GM21447 (cell line): ENCODE data around the gene LDHB.
"Not testable (repeated sequence)": the region's sequence is repeated elsewhere in the genome, so short reads cannot be mapped to it uniquely, and the experiment has no call there.

Experiments
- ATAC-seq: cut with Tn5 transposase; IDR thresholded peaks from one replicate; pipeline ENCODE4 v1.9.1; 2021; ENCODE audit not compliant: unreplicated experiment

The LDHB gene

DNA sequence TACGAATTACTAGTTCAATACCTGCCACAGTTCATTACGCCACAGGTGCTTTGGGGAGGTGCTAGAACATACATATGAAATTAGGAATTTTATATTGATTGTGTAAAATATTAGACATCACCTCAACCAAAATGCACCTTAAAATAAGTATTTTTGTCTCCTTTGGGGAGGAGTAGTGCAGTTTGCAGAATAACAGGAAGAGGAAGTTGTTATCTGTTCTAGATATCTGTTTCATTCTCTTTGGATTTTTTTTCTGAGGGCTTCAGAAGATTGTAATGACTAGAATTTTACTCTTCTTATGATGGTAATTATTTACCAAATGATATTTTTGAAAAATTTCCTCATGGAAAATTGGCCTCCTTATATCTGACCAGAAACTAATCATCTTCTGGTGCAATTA, 43.1 kb downstream of the LDHB start:
- no peak for ATAC-seq

DNA sequence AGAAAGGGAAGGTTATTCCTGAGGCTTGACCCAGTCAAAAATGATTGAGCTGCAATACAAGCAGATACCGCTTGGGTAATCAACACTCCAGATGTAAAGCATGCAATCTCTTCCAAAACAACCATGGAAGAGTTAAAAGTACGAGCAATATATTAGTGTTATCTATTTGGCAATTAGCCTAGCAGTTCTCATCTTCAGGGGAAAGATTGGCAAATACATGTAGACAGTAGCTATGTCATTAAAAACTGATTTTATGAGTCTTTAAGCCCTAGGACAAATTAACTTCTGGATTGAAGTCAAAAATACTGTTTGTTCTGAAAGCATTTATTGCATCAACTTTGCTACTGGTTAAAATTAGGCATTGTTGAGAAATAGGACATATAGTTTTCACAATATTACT, 43.7 kb downstream of the LDHB start:
- no peak for ATAC-seq

DNA sequence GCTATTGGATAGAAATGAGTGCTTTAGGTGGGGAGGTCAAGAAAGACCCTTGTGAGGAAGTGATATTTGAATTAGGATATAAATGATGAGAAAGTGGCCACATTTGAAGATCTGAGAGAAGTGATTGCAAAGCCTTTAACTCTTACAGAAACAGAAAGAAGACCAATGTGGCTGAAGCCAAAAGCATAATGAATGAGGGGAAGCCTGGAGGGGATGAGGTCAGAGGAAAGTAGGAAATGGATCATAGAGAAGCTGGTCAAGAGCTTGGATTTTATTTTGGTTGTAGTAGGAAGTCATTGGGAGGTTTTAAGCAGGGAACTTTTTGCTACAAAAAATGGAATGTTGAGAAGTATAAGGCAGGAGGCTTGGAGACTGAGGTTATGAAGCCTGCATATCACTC, 49.4 kb downstream of the LDHB start:
- ATAC-seq, result no peak

DNA sequence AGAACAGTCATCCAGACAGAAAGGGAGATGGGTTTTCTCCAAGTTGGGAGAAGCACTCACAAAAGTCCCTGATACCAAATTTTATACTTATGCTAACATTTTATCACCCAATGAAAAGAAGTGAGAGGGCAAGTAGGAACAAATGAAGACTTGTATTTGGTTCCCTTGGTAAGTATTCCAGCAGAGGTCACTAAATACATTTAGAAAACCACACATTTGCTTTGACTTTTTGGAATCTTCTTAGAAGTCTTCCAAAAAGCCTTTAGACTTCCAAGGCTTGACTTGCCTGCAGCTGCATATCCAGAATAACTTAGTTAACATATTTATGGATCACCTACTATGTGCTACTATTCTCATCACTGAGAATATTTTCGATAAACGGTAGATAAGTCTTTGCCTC, 49.9 kb downstream of the LDHB start:
- no peak for ATAC-seq

DNA sequence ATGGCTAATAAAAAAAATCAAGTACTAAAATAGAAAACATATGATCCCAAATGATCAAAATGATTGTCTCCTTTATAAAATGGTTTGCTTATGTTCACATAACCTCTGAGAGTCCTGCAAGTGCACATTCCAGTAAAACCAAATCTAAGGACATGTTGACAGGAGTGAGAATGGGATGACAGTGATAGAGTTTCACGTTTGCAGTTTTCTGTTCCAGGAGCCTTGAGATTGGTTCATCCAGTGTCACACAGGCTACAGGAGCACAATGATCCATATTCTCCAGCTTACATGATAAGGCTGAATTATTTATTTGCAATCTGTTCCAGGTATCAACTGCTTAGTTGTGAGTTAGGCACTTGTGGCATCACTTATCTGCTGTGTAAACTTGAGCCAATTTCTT, 51.5 kb downstream of the LDHB start:
- no peak for ATAC-seq

DNA sequence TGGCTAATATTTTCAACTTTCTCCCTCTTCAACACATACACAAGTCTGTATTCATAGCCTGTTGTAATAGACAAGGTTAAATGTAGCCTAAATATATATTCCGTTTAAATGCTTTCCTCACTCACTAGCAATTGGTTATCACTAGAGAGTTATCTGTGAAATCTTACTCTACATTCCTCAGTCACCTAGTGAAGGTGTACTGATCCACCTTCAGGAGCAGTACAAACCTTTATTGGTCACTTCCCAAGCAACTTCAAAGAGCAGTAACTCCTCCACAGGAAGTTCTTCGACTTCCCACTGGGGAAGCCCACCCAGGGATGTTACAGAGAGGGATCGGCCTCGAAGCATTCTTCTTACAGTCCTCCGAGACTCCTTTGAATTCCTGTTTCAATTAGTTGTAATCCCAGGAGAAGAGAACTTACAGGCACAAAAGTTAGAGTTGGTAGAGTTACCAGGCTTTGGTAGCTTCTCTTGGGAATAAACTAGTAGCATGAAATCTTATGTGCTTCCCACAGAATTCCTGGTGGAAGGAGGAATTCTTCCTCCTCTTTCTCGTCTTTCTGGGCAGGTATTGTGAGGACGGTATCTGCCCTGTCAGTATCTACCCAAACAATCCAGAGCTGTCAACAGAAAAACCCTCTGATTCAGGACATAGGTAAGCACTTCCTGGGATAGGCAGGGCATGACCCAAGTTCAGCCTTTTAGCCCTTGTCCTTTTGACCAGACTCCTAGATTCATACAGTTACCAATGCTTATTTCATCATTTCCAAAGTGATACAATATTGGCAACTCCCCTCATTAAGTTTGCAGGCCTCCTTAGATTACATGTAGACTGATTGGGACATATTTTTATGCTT, 53.2 kb downstream of the LDHB start, which contains the start of gene GYS2:
GYS2 (minus strand) TSS at position 603 of the 857 bp plus-strand sequence; CDS start at position 348, 255 bp downstream.
- ATAC-seq, result no peak

DNA sequence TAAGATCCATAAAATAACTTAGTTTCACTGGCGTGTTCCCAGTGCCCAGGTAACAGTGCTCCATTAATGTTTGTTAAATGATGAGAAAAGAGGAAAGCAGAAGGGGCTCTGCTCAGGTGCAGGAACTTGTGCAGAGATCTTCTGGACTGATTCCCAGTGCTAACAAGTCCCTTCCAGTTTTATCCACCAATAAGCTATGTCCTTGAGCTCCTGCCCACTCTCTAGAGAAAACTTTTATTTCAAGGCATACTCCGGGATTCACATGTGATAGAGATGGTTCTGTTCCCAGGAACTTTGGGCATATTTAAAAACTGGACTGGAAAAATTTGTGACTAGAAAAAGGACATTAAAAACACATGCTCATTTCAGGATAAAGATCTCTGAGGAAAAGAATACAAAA, 54.9 kb downstream of the LDHB start:
- no peak for ATAC-seq

DNA sequence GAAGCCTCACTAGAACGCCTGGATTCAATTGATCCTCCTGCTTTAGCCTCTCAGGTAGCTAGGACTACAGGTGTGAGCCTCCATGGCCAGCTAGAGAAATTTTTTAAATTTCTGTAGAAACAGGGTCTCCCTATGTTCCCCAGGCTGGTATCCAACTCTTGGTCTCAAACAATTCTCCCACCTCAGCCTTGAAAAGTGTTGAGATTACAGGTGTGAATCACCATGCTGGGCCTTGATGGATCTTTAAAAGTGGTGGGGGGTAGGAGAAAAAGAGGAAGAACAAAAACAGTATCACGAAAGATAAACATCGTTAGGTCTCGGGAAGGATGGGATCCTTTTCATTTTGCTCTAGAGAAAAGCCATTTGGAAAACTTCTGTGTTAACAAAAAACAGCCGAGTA, 57.4 kb downstream of the LDHB start:
- ATAC-seq, result no peak

DNA sequence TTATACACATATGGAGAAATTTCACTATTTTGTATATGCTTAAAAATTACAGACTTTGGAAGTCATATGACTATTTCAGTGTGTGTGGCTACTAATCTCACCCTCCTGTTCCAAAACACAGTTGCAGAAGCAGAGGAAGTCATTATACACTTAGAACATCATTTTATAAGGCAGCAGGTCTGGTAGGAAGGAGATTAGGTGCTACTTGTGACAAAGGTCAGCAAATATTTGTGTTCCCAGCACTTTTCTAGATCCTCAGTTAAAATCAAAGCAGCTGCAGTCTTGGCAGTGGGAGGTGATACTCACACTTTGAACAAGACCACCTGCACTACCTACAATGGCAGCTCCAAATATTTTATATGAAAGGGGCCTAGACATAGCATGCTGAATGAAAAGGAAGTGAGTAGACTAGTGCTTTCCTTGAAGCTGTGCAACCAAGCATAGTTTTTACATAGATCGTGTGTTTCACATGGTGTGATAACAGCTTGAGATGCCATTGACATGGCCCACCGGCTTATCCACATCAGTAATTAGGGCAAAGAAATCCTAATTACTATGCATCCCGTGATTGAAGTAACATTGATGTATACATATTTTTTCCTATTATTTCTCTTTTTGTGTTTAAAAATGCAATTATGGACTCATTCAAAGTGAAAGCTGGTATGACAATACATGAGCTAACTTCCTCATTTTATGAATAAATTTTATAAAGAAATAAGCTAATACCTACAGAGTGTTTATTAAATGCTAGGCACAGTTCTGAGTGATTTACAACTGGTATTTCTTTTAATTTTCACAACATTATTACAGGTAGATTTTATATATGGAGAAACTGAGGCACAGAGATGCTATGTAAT, 58.3 kb downstream of the LDHB start:
- ATAC-seq, result no peak

DNA sequence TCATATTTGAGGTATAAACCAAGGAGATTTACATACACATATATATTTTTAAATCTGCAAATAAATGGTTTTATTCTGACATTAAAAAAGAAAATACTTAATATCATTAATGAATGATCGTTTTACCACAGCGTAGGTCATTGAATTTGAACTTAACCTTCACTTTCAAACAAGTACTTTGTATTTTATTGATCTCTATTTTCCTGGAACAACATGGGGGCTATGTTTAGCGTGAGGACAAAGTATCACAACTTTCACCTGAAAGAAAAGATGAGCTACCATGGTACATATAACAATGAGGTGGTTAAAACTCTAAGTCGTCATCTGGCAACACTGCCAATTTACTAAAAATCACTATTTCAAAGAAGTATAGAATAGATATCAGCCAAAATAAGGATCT, 59.0 kb downstream of the LDHB start:
- ATAC-seq, result no peak

DNA sequence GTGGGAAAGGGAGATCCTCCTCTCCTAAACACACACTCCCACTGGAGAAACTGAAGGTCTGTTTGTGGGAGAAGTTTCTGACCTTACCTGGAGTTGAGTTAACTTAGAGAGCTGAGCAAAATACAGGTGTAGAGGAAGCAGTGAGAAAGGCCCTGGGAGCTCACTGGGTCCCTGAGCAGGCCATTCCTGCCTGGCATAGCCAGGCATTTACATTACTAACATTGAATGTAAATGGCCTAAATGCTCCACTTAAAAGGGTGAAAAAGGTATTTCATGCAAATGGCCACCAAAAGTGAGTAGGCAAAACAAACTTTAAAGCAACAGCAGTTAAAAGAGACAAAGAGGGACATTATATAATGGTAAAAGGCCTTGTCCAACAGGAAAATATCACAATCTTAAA, 62.3 kb downstream of the LDHB start:
- ATAC-seq, result not testable (repeated sequence)

DNA sequence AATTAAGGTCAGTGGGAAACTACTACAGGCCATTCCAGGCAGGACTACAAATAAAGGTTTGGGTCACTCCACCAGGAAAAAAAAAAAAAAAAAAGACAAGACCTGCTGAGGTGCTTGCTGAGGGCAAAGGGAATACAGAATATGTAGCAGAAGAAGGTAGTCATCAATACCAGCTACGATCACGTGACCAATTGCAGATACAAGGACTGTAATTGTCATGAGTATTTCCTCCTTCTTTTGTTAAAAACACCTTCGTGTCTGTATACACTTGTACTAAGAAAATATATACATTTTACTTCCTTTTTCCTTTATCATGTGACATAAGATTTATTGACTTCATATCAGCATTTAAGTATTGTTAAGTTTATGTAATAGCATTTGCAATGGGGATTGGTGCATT, 72.2 kb downstream of the LDHB start:
- no peak for ATAC-seq
